HuH-7 (cell line): ENCODE data around the gene RPL31.

ENCODE experiments used
- DNase-seq: peaks from one replicate; pipeline ENCODE4 v3.0.0; 2011; ENCODE audit warnings: low spot score

Gene RPL31

DNA sequence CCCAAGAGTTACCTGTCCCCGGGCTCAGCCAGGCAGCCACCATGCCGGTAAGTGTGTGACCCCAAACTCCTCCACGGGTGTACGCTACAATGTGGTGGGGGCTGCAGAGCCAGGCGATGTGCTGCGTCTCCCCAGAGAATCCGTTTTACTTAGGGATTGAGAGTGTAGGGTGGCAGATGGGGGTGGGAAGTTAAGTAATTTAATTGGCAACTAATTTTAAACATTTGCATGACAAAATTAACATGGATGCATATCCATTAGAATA, 26.6 kb upstream of the RPL31 start:
- no peak for DNase-seq

DNA sequence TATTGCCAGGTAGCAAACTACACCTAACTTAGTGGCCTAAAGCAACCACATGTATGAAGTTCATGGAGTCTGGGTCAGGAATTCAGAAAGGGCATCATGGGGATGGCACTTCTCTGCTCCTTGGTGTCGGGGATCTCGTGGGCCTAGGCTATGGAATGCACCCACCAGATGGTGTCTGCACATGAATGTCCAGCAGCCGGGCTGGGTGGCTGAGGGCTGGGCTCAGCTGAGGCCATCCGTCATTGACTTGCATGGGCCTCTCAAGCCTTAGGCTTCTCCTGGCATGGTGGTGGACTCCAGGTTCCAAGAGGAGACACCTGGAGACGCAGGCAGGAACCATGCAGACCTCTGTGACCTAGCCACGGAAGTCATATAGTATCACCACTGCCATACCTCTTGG, 26.0 kb upstream of the RPL31 start:
- no peak for DNase-seq

DNA sequence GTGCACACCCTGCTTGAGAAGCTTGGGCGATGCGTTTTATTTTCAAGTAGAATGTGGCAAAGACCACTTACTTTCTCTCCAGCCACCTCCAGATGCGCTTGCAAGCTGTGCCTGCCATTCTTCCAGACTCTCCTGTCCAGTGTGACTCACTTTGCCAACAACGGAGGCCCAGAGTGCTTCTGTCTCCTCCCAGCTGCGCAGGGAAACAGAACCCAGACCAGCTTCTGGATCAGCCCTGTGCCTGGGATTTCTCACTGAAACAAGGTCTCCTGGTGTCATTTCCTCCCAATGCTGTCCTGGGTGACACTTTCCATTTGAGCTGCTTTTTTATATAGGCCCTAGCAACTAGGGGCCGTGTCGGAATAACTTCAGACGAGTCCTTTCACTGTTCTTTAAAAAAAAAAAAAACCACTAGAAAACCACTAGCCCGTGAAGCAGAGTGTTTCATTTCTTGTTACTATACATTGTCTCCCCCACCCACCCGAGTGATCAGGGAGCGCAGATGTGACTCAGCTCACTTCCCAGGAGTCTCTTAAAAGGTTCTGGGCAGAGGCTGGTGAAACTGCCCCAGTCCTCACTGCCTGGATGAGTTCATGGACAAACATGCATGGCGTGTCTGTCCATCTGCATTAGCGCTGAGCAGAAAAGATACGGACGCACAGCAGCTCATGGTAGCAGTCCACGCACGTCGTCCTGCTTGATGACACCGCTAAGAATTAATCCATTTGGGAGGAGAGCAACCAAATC, 25.3 kb upstream of the RPL31 start:
- no peak for DNase-seq

DNA sequence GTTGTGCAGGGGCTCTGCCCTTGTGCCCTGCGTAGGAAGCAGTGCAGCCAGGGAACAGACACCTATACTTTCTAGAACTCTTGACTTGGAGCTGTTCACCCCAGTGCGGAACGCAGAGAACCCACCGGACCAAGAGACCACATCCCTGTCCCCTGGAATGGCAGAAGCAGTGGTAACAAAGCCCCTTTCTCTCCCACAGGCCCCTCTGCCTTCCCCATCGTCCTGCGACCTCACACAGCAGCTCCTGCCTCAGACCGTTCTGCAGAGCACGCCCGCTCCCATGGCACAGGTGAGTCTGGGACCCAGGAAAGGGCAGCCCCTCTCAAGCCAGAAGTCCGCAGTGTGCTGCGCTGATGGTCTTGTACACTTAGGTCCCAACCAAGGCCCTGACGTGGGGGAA, 24.6 kb upstream of the RPL31 start:
- DNase-seq: no peak

DNA sequence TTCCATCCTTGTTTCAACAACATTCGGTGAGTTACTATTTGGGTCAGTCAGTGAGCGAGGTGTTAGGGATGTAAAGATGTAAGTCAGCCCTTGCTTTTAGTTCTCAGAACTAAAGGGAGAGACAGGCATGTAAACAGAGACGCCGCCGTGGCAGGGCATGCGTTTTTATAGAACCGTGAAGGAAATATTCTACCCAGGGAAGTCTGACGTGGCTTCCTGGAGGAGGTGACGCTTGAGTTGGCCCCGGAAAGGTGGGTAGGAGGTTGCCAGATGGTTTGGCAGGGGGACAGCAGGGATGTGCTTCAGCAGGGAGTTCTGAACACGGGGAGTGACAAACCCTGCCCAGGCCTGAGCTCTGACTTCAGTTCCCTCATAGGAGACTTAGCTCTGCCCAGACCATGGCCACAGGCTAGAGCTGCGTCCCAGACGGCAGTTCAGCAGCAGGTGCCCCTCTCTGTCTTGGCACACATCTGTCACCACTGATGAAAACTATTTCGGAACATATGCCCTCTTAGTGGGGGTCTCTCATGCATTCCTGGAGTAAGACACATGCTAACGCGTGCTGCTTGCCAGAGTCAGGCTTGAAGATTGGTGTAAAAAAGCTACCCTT, 23.4 kb upstream of the RPL31 start:
- no peak for DNase-seq

DNA sequence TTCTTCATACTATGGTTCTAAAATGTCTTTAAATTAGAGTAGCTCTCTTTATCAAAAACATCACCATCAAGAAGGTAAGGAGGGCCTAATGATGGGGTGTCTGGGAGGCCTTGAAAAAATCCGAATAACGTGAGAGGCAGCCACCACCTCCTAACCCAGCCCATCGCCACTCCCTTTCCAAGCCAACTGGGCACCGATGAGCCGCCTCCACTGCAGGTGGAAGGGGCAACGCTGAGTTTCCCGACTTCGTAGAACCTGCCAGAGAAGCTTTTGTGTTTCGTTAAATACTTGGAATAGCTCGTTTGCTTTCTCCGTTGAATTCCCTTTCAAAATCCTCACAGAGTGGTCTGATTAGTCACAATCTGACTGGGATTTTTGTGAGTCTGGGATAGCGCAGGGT, 22.0 kb upstream of the RPL31 start:
- DNase-seq: no peak

DNA sequence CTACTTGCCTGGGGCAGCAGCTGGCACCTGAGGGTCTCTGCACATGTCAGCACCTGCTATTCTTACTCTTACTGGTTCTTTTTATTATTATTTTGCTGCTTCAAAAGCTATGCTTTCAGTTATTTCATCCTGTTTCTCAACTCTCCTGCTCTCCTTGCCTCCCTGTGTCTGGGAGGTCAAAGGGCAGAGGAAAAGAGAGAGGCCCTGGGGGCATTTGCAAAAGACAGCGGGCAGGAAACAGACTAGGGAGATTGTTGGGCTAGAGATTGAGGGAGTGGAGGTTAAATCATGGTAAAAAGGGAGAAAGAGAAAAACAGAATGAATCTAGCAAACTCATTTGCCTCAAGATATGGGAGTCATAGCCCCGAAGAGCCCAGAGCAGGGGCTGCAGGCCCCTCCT, 21.1 kb upstream of the RPL31 start:
- no peak for DNase-seq

DNA sequence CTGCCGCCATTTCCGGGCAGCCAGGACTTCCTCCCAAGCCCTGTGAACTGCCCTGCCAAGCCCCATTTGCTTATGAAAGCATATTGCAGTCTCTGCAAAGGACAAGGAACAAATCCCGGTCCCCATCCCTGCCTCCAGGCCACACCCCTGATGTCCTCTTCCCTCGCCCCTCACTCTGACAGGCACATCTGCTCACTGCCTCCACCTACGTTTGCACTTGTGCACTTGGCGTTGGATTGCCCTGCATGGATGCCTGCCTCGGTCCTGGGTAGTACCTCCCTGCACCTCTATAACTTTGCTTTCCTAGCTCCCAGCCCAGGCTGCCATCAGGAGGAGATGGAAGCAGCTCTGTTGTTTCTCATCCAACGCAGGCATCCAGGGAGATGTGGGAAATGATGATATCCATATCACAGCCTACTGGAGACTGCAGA, 19.6 kb upstream of the RPL31 start:
- DNase-seq: no peak

DNA sequence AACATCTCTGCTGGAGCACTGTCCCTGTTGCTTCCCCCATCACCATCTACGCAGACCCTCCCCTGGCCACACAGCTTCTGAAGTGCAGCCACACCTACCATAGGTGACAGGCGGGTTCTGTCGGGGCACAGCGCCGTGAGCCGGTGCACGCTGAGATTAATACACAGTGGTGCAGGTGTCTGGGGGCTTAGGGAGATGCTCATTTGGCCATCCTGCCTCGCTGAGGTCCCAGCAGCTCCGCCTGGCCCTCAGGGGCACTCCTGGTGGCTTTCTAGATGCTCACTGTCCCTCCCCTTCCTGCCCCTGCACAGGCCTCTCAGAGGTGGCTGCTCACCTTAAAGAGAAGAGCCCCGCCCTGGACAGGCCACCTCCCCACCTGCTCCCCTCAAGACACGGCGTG, 18.9 kb upstream of the RPL31 start:
- DNase-seq: no peak

DNA sequence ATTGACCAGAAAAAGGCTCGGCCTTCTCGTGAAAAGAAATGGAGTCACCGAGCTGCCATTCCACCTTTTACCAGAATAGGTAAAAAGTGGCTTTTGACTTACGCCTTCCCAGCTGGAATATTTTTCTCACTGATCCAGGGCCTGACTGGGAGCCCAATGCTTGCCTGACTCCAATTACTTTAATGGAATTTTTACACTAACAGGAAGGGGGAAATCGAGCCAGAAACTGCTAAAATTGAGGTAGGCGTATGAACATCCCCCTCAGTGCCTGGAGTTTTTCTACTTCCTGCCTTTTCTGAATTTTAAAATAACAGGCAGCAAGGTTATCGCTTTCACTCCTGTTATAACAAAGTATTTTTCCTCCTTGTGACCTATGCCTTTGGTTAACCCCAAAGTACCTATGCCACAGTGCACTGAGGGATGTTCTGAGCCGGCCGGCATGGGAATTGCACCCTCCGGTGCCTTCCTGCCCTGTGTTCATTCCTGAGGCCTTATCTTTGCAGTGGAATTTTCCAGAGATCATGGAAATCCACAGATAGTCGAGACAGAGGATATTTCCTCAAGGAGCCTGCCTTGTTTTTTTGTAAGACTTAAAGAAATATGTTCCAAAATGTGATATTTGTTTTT, 18.3 kb upstream of the RPL31 start:
- DNase-seq: peak; percentile 70

DNA sequence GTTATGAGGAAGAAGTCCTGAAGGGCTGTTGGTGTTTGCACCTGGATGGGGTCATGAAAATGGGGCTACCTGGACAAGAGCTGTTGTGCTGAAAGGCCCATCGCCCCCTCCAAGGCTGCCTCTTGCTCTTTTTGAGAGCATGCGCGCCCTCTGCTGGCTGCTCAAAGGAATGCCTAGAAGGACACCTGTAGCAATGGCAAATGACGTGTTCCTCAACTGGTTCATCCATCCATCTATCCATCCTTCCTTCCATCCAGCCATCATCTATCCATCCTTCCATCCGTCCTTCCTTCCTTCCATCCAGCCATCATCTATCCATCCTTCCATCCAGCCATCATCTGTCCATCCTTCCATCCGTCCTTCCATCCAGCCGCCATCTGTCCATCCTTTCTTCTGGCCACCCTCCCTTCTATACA, 17.2 kb upstream of the RPL31 start:
- DNase-seq: peak; percentile 80

DNA sequence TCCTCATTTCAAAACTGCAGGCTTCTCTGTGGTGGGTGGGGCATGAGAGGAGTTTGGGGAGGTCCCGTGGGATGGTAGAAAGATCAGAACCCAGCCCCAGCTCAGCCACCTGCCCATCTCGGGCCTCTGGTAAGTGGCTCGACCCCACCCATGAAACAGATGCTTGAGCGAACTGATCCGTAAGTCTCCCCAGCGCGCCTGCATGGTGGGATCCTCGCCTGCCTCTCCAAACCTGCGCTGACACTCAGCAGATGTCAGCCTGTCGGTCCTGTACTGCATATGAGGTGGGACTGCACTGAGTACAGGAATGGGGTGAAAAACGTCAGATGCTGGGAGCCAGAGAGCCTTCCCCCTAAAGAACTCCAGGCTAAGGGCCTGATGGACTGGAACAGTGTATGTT, 15.9 kb upstream of the RPL31 start:
- DNase-seq: no peak

DNA sequence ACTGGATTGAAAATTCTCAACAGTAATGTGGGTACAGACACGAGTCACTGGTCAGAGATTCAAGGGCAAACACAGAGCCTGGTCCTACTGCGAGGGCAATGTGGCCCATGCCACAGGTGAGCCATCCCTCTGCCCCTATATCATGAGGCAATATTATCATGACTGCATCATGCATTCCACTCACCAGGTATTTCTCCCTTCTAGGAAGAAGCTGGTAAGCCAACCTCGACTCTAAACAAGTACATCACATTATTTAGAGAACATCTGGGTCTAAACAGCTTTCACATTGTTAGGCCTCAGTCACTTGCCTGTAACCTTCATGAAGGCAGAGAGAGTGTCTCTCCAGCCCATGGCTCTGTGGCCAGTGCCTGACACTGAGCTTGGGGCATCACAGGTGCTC, 14.6 kb upstream of the RPL31 start:
- DNase-seq: no peak

DNA sequence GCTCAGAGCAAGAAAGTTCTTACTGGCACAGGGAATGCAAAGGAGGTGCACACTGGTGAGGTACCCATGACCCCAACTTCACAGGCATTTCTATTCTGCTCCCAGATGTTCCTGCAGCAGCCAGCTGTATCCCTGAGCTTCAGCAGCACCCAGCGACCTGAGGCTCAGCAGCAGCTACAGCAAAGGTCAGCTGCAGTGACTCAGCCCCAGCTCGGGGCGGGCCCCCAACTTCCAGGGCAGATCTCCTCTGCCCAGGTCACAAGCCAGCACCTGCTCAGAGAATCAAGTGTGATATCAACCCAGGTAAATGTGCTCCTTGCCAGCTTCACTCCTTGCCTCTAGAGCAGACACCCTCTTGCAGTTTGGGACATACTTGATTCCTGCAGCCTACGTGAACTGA, 14.1 kb upstream of the RPL31 start:
- no peak for DNase-seq

DNA sequence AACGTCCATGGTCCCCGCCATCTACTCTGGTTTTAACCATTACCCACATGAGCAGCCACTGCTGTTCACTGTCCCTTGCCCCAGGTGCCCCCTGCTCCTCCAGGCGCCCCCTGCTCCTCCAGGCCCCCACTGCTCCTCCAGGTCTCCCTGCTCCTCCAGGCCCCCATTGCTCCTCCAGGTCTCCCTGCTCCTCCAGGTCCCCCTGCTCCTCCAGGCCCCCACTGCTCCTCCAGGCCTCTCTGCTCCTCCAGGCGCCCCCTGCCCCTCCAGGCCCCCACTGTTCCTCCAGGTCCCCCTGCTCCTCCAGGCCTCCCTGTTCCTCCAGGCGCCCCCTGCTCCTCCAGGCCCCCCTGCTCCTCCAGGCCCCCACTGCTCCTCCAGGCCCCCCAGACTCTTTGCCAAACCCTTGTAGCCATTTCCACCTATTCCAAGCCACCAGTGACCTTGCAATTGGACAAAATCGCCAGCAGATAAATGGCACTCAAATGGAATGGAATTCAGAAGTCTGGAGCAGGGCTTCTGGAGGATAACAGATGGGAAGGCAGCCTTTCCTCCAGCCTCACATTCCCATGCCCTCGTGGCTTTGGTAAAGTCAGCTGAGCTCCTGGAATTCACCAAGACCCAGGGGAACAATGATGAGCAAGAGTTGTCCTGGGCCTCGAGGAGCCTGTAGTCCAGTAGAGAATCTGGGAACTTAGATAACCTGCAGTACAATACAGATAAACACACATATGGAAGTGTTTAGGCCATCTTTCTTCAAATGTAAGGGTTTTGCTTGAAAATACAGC, 13.3 kb upstream of the RPL31 start:
- DNase-seq: no peak

DNA sequence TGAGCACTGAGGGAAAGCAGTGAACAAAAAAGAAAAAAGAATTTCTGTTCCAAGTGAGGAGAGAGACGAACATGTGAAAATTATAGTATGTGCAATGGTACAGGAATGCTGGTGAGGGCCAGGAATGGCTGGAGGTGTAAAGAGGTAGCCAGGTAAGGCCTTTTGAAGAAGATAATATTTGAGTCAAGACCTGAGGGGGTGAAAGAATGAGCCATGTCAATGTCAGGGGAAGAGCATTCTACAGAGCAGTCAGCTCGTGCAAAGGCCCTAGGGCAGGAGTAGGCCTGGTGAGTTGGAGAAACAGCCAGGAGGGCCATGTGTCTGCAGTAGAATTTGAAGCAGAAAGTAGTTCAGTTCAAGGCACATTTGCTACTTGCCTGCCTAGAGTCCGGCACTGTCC, 12.4 kb upstream of the RPL31 start:
- no peak for DNase-seq

DNA sequence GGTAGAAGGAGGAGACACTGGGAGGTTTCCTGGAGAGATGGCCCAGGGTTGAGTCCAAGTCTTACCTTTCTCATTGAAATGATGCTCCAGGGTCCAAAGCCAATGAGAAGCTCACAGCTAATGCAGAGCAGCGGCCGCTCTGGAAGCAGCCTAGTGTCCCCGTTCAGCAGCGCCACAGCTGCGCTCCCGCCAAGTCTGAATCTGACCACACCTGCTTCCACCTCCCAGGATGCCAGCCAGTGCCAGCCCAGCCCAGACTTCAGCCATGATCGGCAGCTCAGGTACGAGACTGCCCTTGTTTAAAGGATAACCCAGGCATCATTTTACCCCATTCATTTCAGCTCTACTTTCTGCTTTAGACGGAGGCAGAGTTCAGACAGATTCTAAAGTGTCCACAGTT, 11.9 kb upstream of the RPL31 start:
- no peak for DNase-seq

DNA sequence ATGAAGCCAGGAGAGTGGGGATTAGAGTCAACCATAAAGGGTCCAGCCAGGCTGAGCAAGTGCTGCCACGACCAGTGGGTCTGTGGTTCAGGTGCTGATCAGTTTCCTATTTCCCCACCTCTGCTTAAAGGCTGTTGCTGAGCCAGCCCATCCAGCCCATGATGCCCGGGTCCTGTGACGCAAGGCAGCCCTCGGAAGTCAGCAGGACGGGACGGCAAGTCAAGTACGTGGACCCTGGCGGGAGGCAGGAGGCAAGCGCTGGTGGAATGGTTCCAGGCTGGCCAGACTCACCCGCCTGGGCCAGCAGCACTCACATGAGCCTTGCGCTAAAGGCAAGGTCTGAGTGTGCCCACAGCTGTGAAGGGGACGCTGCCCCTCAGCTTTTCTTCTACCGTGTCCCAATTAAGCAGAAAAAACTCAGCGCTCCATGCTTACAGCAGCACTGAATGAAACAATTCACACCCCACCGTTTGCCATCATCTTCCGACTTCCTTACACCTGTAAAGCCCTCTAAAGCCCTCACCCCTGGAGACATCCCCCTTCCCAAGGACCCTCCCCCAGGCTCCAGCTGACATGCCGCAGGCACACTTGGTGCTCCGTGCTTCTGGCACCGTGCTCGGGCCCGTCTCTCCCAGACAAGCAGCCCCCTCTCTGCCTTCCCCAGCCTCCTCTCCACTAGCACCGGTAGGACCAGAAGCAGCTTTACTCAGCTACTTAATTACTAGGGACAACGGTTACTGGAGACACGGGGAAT, 11.3 kb upstream of the RPL31 start:
- DNase-seq: no peak

DNA sequence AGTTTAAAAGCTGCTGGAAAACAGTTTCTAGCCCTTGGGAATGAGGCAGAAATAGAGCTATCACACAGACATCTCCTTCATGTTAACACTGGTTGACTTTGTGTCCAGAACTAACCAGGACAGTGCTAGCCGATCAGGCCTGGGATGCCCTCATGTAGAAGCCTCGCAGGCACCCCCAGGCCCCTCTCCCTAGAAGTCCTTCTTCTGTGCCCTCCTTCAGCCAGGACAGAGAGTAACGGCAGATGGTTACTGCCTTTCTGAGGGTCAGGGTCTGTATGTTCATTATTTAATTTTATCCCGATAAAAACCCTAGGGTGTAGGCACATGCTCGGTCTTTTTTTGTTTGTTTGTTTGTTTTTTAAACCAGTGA, 10.7 kb upstream of the RPL31 start:
- no peak for DNase-seq

DNA sequence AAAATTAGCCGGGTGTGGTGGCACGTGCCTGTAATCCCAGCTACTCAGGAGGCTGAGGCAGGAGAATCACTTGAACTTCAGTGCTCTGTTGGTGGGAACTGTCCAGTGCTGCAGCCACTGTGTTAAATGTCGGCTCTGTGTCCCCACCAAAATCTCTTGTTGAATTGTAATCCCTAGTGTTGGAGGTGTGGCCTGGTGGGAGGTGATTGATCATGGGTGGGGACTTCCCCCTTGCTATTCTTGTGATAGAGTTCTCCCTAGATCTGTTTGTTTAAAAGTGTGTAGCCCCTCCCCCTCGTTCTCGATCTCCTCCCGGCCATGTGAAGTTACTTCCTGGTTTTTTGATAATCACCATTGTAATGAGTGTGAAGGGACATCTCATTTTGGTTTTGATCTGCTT, 9.8 kb upstream of the RPL31 start:
- no peak for DNase-seq

DNA sequence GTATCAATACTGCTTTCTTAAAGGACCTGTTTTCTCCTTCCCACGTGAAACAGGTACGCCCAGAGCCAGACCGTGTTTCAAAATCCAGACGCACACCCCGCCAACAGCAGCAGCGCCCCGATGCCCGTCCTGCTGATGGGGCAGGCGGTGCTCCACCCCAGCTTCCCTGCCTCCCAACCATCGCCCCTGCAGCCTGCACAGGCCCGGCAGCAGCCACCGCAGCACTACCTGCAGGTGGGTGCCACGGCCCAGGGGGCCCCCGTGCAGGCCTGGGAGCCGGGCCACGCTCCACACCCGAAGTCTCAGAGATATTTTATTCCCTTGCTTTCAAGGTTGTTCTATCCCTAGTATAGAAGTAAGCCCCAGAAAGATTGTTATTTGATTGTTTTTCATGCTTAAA, 8.8 kb upstream of the RPL31 start:
- DNase-seq: no peak

DNA sequence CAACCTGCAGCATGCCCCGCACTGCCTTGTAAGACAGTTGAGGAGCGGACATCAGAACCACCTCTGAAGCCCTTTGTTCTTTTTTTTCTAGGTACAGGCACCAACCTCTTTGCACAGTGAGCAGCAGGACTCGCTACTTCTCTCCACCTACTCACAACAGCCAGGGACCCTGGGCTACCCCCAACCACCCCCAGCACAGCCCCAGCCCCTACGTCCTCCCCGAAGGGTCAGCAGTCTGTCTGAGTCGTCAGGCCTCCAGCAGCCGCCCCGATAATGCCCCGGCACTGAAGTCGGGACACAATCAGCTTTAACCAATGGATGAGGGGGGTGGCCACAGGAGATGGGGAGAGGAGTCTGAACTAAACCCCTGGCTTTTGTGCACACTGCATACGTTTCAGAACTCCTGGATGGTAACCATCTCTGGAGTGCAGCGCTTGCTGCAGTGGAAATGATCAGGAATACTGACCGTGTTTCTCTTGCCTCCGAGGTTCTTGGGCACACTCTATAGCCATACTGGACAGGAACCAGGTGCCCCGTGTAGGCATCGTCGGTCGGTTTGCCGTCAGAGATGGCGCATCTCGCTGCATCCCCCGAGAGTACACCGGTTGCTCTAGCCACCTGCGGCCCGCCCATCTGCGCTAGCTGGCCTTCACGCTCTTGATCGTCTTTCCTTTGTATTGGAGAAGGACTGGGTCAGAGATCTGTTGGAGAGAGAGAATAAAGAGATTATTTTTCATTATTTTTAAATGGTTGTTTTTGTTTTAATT, 6.6 kb upstream of the RPL31 start:
- DNase-seq: no peak
